Superior temporal gyrus (tissue), 1 donor: Measurements from ENCODE around the gene CCDC88B.

Experiments used
- DNase-seq: peaks from one replicate; pipeline ENCODE4 v3.0.0-alpha.2; 2016; ENCODE audit errors: extremely low spot score

CCDC88B gene

DNA sequence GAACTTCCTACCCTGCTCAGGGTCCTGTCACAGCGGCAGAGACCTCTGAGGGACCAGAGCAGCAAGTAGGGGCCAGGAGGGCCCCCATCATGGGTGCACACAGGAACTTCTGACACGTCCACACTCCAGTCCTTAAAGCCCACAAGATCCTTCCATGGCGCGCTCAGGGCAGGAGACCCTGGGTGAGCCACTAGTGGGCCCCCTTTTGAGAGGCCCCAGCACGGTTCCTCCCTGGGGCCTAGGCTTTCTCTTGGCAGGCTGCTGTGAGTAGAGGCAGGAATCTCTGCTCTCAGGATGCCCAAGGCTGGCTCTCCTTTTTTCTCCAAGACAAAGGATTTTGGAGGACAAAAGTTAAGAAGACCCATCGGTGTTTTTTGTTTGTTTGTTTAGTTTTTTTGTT lies 41.3 kb downstream of the CCDC88B start:
- no peak for DNase-seq

DNA sequence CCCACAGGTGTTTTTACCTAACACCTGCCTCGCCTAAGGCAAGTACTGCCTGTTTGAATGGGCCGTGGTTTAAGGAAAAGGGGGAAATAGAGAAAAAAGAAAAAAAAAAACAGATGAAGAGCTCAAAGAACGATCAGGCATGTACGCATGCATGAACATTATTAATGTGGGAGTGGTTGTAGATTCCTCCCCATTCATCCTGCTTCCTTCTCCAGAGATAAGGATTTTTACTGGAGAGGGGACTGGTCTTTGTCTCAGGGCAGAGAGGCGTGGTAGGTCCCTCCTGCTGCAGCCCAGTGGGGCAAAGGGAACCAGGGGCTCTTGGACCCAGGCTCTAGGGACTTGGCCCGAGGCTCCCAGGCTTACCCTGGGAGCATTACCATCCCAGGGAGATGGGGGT lies 42.0 kb downstream of the CCDC88B start:
- DNase-seq, result no peak

DNA sequence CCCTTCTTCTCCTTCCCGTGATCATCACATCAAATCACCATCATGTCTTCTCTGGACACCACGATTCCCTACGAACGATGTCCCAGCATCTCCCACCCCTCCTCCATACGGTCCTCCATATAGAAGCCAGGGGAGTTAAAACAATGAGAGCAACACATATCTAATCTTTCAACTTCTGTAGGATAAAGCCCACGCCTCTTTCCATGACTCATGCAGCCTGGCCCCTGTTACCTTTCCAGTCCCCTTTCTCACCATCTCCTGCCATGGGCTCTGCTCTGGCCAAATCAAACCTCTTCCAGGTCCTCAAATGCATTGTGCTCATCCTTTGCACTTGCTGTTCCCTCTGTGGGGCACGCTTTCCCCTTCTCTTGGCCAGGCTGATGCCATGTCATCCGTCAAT lies 42.6 kb downstream of the CCDC88B start:
- DNase-seq, result no peak

DNA sequence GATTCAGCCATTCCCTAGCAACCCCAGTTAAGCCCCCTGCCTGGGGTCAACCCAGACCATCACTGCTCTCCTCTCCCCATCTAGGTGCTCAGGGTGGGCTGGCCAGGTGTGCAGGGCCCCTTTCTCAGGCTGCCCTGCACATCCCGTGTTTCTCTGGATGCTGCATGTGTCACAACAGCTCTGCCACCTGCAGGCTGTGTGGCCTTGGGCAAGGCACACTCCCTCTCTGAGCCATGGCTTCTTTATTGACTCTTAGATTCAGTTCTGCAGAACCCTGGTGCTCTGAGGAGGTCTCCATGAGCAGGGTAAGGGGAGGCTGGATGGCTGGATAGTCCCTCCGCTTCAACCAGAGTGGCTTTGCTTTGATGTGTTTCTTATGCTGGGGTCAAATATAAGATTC lies 43.6 kb downstream of the CCDC88B start:
- no peak for DNase-seq

DNA sequence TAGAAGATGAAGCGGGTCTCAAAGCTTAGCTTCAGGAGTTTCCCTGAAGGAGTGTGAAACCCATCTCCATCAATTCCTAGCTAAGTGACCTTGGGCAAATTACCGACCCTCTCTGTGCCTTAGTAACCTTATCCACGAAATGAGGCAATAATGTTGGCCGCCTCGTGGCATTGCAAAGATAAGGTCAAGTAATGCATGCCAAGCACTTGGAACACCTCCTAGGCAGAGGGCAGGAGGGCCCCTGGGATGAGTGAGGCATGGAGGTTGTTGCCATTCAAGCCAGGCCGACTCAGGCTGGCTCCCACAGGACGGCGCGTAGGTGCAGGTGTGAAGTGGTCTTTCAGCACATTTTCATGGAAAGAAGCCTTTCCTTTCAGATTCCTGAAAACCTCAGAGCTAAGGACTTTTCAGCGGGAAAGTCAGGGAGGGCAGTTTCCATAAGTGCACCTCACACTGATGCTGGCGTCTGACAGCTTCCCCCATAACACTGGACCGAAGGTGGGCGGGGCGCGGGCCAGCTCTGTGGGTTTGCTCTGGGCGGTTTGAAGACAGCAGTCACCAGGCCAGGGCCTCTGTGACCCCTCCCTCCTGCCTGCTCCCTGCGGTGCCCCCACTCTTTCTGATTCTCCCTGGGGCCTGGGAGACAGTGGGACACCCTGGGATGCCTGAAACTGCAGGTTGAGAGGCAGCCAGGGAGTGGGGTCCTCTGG lies 44.2 kb downstream of the CCDC88B start:
- DNase-seq, result no peak

DNA sequence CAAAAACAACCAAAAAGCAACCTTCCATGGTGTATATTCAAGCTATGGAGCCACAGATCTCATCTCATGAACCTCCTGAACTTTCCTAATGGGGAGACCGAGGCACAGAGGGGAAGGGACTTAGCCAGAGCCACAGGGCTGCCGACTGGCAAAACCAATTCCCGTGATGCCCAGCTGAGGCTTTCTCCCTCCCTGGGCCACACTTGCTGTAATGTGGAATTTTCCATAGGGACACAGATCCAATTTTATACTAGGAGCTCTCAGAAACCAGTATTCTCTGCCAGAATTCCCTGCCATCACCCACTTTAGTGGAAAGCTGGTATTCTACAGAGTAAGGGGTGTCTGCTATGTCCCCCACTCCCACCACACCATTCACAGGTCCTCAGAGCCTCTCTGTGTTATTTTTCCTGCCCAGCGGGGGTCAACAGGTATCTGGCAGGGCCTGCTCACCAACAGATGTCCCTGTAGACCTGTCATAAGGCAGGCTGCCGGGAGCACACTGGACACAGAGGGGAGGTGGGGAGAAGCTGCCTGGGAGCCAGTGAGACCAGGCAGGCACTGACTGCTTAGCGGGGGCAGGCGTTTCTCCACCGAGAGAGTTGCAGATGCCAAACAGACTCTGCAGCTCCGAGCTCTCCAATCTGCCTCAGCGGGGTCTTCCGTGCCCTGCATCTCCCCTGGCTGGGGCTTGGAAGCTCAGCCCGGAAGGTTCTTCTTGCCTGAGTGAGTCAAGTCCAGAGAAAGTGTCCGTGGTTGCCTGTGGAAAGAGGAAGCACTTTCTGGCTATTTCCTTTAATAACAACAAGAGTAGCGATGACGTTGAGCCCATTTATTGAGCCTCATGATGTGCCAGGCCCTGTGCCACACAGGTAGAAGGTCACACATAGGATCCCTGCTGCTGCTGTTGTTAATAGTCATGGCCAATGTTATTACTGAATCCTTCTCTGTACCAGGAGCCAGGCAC lies 45.3 kb downstream of the CCDC88B start:
- DNase-seq, result peak; percentile 69

DNA sequence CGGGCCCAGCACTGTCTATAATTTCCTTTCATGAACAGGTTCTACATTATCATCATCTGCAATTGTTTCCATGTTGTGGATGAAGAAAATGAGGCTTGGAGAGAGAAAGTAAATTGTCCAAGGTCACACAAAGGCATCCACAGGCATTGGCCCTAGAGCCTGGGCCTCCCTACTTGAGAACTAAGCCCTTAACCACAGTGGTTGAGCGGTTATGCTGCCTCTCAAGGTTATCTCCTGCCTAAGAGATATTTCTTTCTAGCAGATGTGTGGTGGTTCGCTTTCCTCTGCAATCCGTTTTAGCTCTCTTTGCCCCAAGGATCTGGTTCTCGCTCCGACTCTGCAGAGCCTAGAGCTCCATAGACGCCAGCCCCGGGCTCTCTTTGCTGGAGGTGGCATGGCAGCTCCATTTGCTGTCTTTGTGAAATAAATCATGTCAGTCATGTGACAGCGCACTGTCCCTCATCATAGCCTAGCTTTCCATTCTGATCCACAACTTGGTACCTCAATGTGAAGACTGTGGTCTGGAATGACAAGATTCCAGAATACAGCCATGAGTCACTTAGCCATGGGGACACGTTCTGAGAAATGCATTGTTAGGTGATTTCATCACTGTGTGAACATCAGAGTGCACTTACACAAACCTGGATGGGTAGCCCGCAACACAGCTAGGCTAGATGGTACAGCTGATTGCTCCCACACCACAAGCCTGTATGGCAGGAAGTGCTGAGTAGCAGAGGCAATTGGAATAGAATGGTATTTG lies 46.1 kb downstream of the CCDC88B start:
- no peak for DNase-seq

DNA sequence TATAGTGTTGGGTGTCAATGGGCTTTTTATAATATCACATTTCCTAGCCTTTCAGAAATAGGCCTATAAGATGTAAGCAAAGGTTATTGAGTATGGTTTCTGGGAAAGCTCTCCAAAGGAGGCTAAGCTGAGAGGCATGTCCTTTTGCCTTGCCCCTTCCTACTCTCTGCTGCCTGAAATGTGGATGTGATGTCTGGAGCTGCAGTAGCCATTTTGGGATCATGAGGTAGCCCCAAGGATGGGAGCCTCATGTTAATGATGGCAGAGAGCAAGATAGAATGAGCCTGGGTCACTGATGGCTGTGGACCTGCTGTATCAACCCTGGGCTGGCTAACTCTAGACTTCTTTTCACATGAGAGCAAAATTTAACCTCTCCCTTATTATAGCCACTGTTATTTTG lies 47.9 kb downstream of the CCDC88B start:
- DNase-seq, result no peak

DNA sequence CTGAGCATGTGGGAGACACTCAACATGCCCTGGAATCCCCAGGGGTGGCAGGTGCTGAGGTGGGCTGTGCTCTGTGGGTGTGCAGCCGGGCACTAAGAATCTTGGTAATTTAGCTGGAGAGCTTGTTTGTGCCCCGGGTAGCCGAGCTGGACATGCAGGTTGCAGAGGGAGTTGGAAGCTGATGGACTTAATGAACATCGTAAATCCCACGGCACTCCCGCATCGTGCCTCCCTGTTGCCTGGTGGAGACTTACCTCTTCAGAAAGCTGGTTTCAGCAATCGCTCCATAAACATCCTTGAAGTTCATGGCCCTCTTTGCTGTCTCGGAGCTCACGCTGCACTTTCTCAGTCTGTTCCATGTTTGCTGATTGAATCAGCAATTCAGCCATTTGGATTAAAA lies 48.9 kb downstream of the CCDC88B start:
- DNase-seq, result no peak

DNA sequence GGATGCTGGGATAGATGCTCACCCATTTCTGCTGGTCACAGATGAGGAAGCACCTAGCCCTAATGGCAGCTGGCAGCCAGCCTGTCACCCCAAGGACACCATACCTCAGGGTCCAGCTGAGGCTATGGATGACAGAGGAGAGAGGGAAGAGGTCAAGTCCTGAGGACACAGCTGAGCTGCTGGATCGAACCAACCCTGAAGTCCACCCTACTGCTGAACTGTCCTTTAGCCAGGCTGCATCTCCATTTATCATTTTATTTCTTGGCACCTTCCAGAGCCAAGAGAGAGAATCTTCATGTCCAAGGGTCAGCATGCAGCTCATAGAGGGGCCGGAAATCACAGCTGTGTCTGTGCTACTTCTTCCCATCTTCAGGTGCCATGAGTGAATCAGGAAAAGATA lies 49.8 kb downstream of the CCDC88B start:
- no peak for DNase-seq

DNA sequence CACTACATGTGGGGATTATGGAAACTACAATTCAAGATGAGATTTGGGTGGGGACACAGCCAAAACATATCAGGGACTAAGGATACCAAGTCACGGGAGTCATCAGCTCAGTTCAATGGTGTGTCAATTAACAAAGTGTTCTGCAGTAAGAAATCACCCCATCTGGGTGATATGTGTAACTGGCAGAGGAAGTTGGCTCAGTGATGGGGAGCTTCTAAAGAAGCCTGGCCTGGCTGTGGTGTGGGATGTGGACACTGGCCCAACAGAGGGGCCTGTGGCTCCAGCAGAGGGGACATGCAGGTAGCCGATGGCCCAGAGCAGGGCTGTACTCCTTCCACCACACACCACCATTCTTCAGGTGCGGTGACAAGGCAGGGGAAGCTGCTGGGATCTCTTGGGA lies 50.6 kb downstream of the CCDC88B start:
- no peak for DNase-seq

DNA sequence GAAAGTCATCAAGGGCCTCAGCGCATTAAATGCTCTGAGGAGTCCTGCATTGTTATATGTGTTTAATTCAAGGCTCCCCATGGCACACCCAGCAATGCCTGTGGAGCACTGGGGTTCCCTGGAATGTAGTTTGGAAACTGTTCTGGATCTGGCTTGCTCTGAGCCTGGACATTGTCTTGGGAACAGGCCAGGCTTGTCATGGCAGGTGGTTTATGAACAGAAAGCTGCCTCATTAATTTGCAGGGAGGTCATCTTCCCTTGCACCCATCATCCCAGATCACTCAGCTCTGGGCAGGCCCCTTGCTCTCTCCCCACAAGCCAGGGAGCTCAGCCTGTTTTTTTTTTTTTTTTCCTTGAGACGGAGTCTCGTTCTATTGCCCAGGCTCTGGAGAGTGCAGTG lies 51.8 kb downstream of the CCDC88B start:
- DNase-seq, result no peak

DNA sequence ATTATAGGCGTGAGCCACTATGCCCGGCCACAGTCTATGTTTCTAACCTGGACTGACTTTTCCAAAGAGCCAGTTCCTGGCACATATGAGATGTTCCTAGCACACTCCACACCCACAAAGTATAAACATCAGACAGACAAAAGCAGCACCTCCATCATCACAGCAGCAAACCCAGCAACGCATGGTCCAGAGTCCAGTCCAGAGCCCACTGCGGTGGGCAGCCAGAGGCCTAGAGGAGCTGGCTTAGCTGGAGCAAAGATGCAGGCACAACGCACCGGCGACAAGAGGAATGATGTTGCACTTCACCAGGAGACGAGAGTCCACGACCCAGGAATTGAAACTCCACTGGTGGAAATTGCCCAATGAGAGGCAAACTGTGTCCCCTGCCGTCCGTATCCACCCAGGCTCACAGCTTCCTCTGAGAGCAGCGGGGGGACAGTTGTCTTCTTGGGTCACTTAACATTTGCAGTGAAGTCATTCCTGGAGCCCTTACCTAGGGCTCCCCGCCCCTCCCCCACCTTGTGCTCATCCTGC lies 55.6 kb downstream of the CCDC88B start:
- no peak for DNase-seq

DNA sequence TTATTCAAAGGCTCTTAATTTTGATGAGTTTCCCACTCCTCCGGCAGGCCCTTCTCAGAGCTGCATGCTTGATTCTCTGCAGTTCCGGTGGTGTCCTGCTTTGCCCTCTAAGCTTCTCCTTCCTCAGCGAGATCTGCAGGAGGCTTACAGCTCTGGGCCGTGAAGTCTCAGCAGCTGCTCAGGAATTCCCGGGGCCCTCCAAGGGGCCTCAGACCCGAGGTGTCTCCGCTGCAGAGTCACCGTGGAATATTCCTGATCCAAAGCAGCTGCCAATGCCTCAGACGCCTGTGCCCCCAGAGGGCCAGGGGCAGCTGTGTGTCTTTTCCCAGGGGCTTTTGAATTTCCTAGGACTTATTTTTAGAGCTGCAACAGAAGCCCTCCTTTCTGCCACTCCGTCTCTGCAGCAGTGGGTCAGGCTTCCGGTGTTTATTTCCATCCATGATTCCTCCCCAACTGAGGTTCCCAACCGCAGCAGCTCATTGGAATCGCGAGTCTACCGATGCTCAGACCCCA lies 56.1 kb downstream of the CCDC88B start:
- no peak for DNase-seq

DNA sequence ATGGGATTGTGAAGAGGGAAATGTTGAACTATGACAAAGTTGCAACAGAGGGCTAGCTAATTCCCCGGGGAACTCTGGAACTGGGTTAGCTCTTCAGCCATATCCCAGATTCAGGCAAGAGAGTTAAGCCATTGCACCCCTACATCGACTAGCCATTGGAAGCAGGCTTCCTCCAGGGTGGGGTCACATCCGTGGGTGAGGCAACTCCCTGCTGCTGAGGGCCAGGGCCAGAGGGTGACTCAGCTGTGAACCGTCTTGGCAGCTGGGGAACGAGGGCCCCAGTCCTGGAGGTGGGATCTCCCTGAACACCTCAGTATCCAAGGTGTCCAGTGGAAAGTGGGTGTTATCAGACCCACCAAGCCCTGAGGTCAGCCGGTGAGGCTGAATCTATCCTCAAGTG lies 60.1 kb downstream of the CCDC88B start:
- no peak for DNase-seq

DNA sequence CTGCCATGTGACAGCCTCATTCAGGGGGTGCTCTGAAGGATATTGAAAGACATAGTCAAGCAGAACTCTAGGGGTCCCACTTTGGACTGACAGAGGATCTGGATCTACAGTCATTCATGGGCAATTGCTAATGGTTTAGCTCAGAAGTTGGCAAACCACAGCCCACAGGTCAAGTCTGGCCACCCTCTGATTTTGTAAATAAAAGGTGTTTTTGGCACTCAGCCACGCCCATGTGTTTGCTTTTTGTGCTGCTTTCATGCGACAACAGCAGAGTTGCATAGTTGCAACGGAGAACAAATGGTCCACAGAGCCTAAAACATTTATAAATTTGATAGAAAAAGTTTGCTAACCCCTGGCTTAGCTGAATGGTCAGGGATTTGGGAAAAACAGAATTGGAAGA lies 60.7 kb downstream of the CCDC88B start:
- no peak for DNase-seq

DNA sequence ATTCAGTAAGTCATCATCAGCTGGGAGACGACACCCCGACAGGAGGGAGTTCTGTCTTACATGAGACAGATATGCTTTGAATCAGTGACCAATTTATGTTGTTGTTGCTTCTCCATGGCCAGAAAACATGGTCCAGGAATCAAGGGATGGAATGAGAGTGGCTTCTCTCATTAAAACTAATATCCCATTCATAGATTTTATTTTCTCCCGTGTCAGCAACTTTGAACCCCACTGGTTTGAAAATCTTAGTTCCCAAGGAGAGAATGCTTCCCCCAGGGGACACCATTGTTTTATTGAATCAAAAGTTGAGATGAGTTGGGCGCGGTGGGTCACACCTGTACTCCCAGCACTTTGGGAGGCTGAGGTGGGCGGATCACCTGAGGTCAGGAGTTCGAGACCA lies 61.8 kb downstream of the CCDC88B start:
- no peak for DNase-seq

DNA sequence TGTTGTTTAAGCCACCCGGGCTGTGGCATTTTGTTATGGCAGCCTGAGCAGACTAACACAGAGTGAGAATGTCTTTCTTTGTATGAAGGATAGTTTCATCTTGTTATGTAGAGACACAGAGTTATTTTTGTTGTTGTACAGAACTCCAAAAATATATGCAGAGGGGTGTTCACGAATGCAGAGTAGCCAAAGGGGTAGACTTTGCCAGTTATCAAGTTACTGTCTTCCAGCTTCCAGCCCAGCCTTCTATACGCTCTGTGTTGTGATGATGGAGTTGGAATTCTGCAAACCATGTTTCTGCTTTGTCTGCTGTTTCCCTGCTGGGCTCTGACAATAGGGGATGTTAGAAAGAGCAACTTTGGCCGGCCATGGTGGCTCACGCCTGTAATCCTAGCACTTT lies 63.1 kb downstream of the CCDC88B start:
- no peak for DNase-seq

DNA sequence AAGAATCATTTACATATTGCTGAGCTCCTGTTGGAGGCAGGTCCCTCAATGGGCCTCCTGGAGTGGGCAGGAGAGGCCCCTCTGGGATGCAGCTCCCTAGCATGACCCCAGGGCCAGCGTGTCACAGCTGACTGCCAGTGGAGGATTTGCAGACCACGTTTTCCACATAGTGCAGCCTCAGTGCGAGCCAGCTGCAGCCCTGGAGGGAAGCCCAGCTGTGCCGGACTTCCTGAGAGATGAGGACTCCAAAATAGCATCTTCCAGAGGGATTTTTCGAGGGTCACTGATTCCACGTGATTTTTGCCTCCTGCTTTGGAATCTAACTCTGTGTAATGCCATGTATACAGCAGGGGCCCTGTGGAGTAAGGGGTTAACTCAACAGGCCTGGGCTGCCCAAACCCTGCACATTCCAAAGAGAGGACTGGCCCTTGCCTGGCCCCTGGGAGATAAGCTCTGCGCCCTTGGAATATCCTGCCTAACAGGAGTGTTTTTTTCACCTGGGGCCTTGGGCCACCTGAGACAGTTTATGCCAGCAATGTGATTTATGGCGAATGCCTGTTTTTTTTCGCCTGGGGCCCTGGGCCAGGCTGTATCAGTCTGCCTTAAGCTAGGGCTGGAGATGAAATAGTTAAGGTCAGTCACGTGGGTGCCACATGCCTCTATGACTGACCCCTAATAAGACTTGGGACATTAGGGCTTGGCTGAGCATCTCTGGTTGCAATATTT lies 66.4 kb downstream of the CCDC88B start:
- DNase-seq, result no peak
